Lower leg skin (tissue), 3 donors: Measurements from ENCODE around the gene MAGI2.

ENCODE experiments used
- POLR2A ChIP-seq, 2 donors: fragments of 450-650 bp; IDR thresholded peaks; one replicate each; pipeline ENCODE4 v1.6.1; 2016 to 2017; ENCODE audit warnings: antibody characterized with exemption in 2 of 2, mild to moderate bottlenecking in 1 of 2, moderate library complexity in 1 of 2
- TF ChIP-seq, protein P1 (sequence below), 3 donors: fragments of 450-650 bp; IDR thresholded peaks; one replicate each; pipeline ENCODE4 v1.5.1; 2016; ENCODE audit warnings: antibody characterized with exemption in 3 of 3, mild to moderate bottlenecking in 3 of 3, moderate library complexity in 2 of 3

DNA sequence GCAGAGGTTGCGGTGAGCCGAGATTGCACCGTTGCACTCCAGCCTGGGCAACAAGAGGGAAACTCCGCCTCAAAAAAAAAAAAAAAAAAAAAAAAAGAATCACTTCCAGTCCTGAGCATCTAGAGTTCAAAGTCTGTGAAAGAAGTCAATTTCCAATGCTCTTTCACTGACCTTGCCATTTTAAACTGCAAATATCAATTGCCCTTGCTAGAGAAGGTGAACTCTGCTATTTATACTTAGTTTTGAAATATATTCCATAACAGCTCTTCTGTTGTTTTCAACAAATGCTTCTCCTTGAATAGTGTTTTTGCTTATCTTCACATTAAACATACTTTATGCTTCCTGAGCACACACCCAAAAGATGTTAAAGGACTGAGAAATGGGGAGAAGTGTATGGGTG is 1323.6 kb downstream of the MAGI2 start:
- TF ChIP-seq, protein P1, sequence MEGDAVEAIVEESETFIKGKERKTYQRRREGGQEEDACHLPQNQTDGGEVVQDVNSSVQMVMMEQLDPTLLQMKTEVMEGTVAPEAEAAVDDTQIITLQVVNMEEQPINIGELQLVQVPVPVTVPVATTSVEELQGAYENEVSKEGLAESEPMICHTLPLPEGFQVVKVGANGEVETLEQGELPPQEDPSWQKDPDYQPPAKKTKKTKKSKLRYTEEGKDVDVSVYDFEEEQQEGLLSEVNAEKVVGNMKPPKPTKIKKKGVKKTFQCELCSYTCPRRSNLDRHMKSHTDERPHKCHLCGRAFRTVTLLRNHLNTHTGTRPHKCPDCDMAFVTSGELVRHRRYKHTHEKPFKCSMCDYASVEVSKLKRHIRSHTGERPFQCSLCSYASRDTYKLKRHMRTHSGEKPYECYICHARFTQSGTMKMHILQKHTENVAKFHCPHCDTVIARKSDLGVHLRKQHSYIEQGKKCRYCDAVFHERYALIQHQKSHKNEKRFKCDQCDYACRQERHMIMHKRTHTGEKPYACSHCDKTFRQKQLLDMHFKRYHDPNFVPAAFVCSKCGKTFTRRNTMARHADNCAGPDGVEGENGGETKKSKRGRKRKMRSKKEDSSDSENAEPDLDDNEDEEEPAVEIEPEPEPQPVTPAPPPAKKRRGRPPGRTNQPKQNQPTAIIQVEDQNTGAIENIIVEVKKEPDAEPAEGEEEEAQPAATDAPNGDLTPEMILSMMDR (IDR thresholded peaks at IDR 0.05) = no peak
- no peak for TF ChIP-seq POLR2A (IDR thresholded peaks at IDR 0.05)
